ENCODE data around the gene DAND5.

The DAND5 gene

GRCh38 chr19:12994701-12995595, 25.6 kb downstream of the DAND5 start, which contains the start of gene NFIX:
NFIX (plus strand) TSS chr19:12995475; CDS start chr19:12995838, 363 bp downstream.
- DNase-seq (ENCODE audit: low read depth): peak; percentile 32

- peak; percentile 40 for DNase-seq (ENCODE audit: low read depth)
Measured at GRCh38 chr19:12995596-12996405, 26.4 kb downstream of the DAND5 start.

- DNase-seq (ENCODE audit: low read depth): no peak
Measured at GRCh38 chr19:12996406-12997094, 27.2 kb downstream of the DAND5 start.

GRCh38 chr19:12997179-12997966, 28.0 kb downstream of the DAND5 start:
- no peak for DNase-seq (ENCODE audit: low read depth)

GRCh38 chr19:12997967-12998940, 28.9 kb downstream of the DAND5 start:
- no peak for DNase-seq (ENCODE audit: low read depth)

GRCh38 chr19:13001166-13001501, 31.8 kb downstream of the DAND5 start:
- no peak for DNase-seq (ENCODE audit: low read depth)

GRCh38 chr19:13001502-13002165, 32.3 kb downstream of the DAND5 start:
- no peak for DNase-seq (ENCODE audit: low read depth)

GRCh38 chr19:13002166-13002898, 33.0 kb downstream of the DAND5 start:
- DNase-seq (ENCODE audit: low read depth): no peak

GRCh38 chr19:13003081-13003480, 33.7 kb downstream of the DAND5 start:
- no peak for DNase-seq (ENCODE audit: low read depth)

GRCh38 chr19:13004273-13004672, 34.9 kb downstream of the DAND5 start:
- DNase-seq (ENCODE audit: low read depth): no peak

- no peak for DNase-seq (ENCODE audit: low read depth)
Measured at GRCh38 chr19:13005253-13005652, 35.9 kb downstream of the DAND5 start.

- DNase-seq (ENCODE audit: low read depth): no peak
Measured at GRCh38 chr19:13005861-13006370, 36.5 kb downstream of the DAND5 start.

- DNase-seq (ENCODE audit: low read depth): no peak
Measured at GRCh38 chr19:13006431-13007281, 37.3 kb downstream of the DAND5 start.

GRCh38 chr19:13007292-13008045, 38.1 kb downstream of the DAND5 start:
- no peak for DNase-seq (ENCODE audit: low read depth)

- no peak for DNase-seq (ENCODE audit: low read depth)
Measured at GRCh38 chr19:13008926-13009787, 39.8 kb downstream of the DAND5 start.
